Mucosa of stomach (tissue), 1 donor: ENCODE results near the gene EID3.

ENCODE experiments used
- H3K27me3 ChIP-seq: one replicate; pipeline ENCODE4 v1.7.0; 2013; ENCODE audit warnings: mild to moderate bottlenecking, low read length; ENCODE audit not compliant: control insufficient read depth, insufficient read depth
- H3K36me3 ChIP-seq: one replicate; pipeline ENCODE4 v1.7.0; 2013; ENCODE audit warnings: low read length; ENCODE audit not compliant: control insufficient read depth, insufficient read depth
- H3K4me1 ChIP-seq: one replicate; pipeline ENCODE4 v1.7.0; 2013; ENCODE audit warnings: mild to moderate bottlenecking, low read length; ENCODE audit not compliant: control insufficient read depth, insufficient read depth
- H3K4me3 ChIP-seq: one replicate; pipeline ENCODE4 v1.7.0; 2013; ENCODE audit warnings: low read length
- H3K9ac ChIP-seq: one replicate; pipeline ENCODE4 v1.7.0; 2013; ENCODE audit warnings: mild to moderate bottlenecking, low read length, moderate library complexity
- H3K9me3 ChIP-seq: one replicate; pipeline ENCODE4 v1.7.0; 2013; ENCODE audit warnings: mild to moderate bottlenecking, low read length, moderate library complexity; ENCODE audit not compliant: control insufficient read depth
- donor health status: Pancreatic carcinoma.

The EID3 gene

DNA sequence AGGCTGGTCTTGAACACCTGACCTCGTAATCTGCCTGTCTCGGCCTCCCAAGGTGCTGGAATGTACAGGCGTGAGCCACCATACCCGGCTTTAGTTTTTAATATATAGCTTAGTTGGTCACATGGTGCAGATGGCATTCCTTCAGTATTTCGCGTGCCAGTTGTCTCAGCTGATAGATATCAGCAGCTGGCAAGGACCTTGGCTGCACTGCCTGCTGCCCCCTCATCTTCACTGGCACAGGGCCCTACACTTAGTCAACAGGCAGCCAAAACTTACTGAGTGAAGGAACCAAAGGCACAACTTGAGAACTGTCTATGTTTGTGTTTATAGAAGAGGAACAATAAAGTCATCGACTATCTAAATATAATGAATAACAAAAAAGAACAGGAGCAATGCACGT is 31.0 kb downstream of the EID3 start:
- no peaks in the 10 kb centered on the region for H3K36me3 ChIP-seq
- H3K27me3 ChIP-seq, result no peaks in the 10 kb centered on the region
- H3K9ac ChIP-seq, result no peak overlapping the region

DNA sequence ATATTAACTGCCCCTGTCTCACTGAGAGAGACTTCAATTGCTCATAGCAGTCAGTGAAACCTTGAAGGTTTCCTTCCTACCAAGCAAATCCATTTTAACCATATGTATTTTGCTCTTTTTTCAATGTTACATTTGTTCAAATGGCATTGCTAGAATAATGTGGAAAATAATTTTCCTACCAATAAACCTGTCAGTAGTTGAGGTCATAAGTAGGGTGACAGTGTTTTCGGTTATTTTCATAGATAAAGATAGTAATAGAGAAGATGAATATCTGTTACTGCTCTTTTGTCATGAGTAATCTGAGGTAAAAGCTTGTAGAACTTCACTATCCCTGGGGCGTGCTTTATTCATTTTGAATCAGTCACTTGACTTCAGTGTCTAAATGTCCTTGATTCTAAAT is 32.6 kb downstream of the EID3 start:
- Histone ChIP-seq H3K9me3 (no peaks in the 10 kb centered on the region), H3K9ac (no peak overlapping the region), H3K4me1 (no peaks in the 10 kb centered on the region), H3K36me3 (no peaks in the 10 kb centered on the region), H3K4me3 (no peak overlapping the region), H3K27me3 (no peaks in the 10 kb centered on the region)

More for the DNA sequence above, 31.0 kb downstream of the EID3 start:
- Histone ChIP-seq H3K9me3 (no peaks in the 10 kb centered on the region), H3K4me3 (no peak overlapping the region), H3K4me1 (no peaks in the 10 kb centered on the region)

DNA sequence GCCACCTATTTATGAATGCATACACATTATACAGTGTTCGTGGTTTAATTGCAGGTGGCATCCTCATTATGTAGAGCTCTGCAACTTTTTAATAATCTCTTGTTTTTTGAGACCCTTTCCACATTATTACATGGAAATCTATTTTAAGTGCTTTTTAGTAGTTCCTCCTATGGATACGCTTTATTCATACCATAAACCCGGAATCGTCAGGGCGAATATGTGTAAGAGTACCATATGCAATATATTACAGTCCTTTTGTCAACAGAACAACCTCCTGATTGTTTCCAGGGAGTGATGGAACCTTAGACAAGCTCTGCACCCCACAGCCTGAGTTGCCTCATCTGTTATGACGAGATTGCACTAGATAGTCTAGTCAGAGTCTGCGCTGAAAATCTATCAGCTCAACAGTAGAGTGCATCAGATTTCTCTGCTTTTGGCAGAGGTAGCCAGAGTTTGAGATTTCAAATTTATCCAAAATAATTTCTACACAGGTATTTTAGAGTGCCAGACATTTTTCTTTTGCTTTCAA is 33.6 kb downstream of the EID3 start:
- no peaks in the 10 kb centered on the region for H3K4me1 ChIP-seq
- no peaks in the 10 kb centered on the region for H3K36me3 ChIP-seq
- no peaks in the 10 kb centered on the region for H3K27me3 ChIP-seq
- no peak overlapping the region for H3K4me3 ChIP-seq
- H3K9ac ChIP-seq, result no peak overlapping the region
- H3K9me3 ChIP-seq, result no peaks in the 10 kb centered on the region

DNA sequence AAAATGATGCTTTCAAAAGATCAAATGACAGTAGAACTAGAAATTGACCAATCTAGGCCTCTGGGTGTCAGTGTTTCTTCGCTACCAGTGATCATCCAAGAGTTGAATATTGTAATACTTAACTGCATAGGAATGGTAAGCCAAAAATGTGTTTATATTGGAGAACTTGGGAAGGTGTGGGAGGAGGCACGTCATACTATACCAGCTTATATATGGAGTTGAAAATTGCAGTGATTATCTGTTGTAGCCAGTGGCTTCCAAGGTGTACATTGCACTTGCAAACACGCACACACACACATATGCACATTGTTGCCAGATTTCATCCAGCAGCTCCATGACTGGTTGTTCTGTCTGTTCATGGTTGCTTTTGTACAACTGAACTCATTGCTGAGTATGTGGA is 36.1 kb downstream of the EID3 start:
- Histone ChIP-seq H3K27me3 (no peaks in the 10 kb centered on the region), H3K4me3 (no peak overlapping the region), H3K9me3 (no peaks in the 10 kb centered on the region), H3K36me3 (no peaks in the 10 kb centered on the region), H3K9ac (no peak overlapping the region), H3K4me1 (no peaks in the 10 kb centered on the region)

DNA sequence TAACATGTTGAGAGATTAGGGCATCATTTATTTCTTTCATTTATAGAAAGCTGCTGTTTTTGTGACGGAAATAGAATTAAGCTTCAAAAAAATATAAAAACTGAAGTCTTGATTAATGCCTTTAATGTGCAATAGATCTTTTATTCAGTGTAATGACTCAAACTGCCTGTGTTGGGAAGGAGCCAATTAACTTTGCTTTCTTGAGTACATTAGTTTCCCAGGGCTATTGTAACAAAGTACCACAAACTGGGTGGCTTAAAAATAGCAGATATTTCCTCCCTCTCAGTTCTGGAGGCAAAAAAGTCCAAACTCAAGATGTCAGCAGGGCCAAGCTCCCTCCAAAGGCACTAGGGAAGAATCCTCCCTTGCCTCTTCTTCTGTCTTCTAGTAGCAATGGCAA is 36.6 kb downstream of the EID3 start:
- Histone ChIP-seq H3K4me1 (no peaks in the 10 kb centered on the region), H3K36me3 (no peaks in the 10 kb centered on the region), H3K9me3 (no peaks in the 10 kb centered on the region), H3K9ac (no peak overlapping the region), H3K27me3 (no peaks in the 10 kb centered on the region), H3K4me3 (no peak overlapping the region)

DNA sequence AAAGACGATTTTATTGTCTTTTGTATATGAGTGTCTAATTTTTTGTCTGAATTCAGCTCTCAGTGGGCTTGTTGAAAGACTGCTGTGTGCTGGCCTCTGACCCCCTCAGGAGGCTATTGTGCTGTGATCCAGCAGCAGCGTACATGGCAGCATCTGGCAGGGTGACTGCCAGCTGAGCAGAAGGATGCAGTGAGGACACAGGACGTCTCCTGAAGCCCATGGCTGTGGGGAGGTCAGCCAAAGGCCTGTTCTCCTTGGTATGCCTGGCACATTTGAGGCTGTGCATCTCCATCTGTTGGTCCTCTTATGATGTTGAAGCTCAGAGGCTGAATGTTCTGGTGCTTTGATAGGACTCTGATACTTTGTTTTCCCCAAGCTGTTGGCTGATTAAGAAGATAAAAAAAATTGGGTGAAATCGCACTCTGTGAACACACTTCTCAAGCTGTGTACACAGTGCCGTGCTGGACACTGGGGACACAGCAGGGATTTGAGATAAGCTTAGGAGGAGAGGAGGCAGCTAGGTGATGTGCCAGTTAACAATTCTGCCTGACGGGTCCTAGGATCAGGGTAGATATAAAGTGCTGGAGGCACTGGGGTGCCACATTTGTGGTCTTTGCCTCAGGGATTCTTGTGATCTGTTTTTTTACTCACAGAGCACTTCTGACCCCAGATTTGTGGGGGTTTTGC is 37.5 kb downstream of the EID3 start:
- Histone ChIP-seq H3K4me3 (no peak overlapping the region), H3K4me1 (no peaks in the 10 kb centered on the region), H3K36me3 (no peaks in the 10 kb centered on the region), H3K9me3 (no peaks in the 10 kb centered on the region), H3K27me3 (no peaks in the 10 kb centered on the region), H3K9ac (no peak overlapping the region)

DNA sequence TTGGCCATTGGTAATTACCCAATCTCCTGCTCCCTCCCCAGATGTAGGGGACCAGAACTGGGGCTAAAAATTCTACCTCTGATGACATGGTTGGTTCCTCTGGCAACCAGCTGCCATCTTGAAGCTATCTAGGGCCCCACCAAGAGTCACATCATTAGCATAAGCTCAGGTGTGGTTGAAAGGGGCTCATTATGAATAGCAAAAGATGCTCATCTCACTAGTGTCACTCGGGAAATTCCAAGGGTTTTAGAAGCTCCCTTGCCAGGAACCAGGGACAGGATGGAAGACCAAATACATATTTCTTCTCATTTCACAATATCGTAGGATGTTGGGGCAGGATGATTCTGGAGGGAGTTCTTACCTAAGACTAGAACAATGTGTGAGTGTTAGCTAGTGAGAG is 38.6 kb downstream of the EID3 start:
- Histone ChIP-seq H3K36me3 (no peaks in the 10 kb centered on the region), H3K9me3 (no peaks in the 10 kb centered on the region), H3K27me3 (no peaks in the 10 kb centered on the region), H3K9ac (no peak overlapping the region), H3K4me1 (no peaks in the 10 kb centered on the region), H3K4me3 (no peak overlapping the region)

DNA sequence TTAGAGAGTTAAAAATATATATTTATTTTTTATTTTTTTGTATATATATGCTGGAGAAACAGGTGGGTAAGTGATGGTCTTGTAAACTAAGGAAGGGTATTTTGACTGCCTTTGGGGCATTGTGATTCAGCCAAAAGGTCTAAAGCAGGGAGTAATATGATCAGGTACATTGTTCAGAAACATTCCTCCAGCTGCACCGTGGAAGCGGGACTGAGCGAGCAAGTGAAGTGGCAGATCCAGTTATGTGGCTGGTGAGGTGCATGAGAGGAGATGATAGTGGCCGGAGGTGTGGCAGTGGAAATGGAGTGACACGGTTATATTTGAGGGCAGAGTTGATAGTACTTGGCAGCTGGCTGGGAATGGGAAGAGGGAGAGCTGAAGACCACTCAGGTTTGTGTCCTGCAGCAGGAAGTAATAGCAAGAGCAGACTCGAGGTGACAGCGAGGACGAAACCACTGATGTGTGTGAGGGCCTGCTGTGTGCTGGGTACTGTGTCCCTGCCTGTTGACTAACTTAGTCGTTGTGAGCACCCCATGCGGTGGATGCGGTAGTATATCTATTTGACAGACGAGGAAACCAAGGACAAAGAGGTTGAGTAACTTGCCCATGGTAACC is 39.2 kb downstream of the EID3 start:
- H3K4me1 ChIP-seq, result no peaks in the 10 kb centered on the region
- H3K9ac ChIP-seq, result no peak overlapping the region
- no peak overlapping the region for H3K4me3 ChIP-seq
- no peaks in the 10 kb centered on the region for H3K9me3 ChIP-seq
- H3K27me3 ChIP-seq, result no peaks in the 10 kb centered on the region
- H3K36me3 ChIP-seq, result no peaks in the 10 kb centered on the region

DNA sequence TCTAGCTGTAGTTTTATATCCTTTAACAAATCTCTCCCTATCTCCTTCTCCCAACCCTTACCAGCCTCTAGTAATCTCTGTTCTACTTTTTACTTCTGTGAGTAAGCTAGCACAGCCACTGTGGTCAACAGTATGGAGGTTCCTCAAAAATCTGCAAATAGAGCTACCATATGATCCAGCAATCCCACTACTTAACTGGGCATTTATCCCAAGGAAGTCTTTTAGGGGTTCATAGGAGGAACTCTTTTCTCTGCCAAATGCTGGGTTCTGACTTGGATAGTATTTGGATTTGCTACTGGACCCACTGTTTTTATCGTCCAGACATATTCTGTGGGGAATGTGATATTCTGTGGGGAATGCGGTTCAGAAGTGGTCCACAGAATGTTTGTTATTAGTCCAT is 41.1 kb downstream of the EID3 start:
- Histone ChIP-seq H3K4me3 (no peak overlapping the region), H3K4me1 (no peaks in the 10 kb centered on the region), H3K9me3 (no peaks in the 10 kb centered on the region), H3K9ac (no peak overlapping the region), H3K36me3 (no peaks in the 10 kb centered on the region), H3K27me3 (no peaks in the 10 kb centered on the region)

DNA sequence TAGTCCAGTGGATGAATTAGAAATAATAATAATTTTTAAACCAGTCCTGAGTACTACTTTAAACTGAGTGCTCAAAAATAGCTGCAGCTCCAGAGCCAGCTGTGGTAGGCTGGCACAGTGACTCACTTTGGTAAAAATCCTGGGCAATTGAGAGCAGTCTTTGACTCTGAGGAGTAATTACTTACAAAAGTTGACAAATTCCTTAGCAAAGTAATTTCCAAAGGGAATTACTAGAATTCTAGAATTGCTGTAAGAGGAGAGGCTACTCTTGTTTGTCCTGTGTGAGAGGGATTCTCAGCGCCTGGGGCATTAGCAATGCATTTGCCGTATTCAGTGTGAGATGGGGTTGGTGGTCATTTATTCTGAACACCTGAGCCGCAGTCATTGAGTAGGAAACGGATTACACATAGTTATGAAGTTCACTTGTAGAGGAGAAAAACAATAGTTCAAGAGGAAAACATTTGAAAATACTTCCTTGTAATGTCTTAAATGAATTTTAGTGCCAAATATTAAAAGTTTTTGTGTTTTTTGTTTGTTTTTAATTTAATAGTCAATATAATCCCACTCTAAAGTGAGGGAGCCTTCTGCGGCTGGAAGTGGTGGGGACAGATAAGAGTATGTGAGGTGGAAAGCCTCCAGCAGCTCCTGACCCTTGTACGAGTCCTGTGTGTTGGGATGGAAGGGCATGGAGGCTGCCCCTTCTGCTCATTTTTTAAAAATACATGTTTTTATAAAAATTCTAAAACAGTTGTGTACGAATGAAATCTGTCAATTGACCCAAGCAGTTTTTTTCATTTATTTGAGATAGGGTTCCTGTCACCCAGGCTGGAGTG is 41.9 kb downstream of the EID3 start:
- no peaks in the 10 kb centered on the region for H3K36me3 ChIP-seq
- H3K9me3 ChIP-seq, result no peaks in the 10 kb centered on the region
- no peaks in the 10 kb centered on the region for H3K4me1 ChIP-seq
- no peak overlapping the region for H3K4me3 ChIP-seq
- no peak overlapping the region for H3K9ac ChIP-seq
- no peaks in the 10 kb centered on the region for H3K27me3 ChIP-seq

DNA sequence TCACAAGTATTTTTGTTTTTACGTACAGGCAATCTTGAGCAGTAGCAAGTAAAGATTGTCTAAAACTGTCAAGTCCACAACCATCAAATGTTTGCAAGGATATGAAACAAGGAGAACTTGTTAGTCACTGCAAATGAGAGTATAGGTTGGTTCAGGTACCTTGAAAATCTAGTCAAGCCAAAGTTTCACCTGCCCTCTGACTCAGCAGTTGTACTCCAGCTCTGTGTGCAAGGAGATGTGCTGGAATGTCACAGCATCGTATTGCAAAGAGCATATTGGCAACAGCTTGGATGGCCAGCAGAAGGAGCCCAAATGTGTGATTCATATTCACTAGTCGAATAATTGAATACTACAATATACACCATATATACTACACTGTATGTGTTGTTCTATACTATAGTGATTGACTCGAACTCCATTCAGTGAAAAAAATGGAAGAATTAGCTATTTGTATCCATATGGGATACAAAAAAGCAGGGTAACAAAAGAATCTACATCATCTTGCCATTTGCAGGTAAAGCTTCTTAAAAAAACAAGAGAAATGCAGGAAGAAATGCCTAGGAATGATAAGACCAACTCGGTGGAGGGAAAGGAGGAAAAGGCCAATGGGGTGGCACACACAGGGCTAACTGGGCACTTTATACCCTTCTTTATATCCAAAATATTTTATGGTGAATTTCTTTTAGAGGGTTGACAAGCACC is 44.0 kb downstream of the EID3 start:
- H3K4me1 ChIP-seq, result no peaks in the 10 kb centered on the region
- H3K27me3 ChIP-seq, result no peaks in the 10 kb centered on the region
- no peaks in the 10 kb centered on the region for H3K36me3 ChIP-seq

More for the DNA sequence above, 44.0 kb downstream of the EID3 start:
- no peaks in the 10 kb centered on the region for H3K9me3 ChIP-seq
- no peak overlapping the region for H3K9ac ChIP-seq
- H3K4me3 ChIP-seq, result no peak overlapping the region
